Measurements from ENCODE around the gene ATG4B. TPM values are rescaled to one million over a fixed set of nuclear protein-coding genes. Genes with fewer than 3 reads are reported as not detected.

Gene ATG4B
- polyA plus RNA-seq, 1 donor: 79.8 TPM

DNA sequence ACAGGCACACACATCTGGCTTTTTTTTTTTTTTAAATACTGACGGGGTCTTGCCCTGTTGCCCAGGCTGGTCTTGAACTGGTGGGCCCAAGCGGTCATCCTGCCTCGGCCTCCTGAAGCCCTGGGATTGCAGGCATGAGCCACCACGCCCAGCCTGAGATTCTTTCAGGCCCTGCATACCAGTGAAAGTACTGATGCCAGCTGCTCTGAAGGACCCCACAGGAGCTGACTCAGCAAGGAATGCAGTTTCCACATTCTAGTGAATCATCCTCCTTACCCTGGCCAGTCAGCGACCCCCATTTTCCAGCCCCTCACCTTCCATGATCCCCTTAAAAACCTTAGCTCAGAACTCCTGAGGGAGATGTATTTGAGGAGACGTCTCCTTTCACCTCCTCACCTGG, 55.0 kb downstream of the ATG4B start:
- no peak overlapping the region for H3K4me3 ChIP-seq (ENCODE audit: low read length)
- H3K36me3 ChIP-seq (ENCODE audit: control insufficient read depth, insufficient read depth, low read length): peaks cover 35% of the 10 kb centered on the region
- no CpG with 5 or more reads among the region's 6 CpGs for WGBS (ENCODE audit: insufficient coverage, low lambda C conversion rate)
- H3K9me3 ChIP-seq (ENCODE audit: control insufficient read depth, low read depth, low read length): no peaks in the 10 kb centered on the region
- no peaks in the 10 kb centered on the region for H3K27me3 ChIP-seq (ENCODE audit: control insufficient read depth, insufficient read depth, low read length)
- H3K4me1 ChIP-seq (ENCODE audit: control insufficient read depth, insufficient read depth, low read length): peaks cover 7% of the 10 kb centered on the region
- no peak overlapping the region for H3K27ac ChIP-seq (ENCODE audit: low read length)
- no peak for DNase-seq

DNA sequence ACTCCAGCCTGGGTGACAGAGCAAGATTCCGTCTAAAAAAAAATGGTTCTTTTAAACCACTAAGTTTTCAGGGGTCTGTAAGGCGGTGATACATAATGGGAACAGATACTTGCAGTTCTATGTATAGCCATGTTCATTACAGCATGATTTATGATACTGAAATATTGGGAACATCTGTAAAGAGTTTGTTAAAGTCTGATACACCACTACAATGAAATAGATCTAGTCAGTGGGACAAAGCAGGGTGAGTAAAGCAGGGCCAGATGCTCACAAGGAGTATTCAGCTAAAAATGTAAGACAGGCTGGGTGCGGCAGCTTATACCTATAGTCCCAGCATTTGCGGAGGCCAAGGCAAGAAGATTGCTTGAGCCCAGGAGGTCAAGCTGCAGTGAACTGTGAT, 58.2 kb downstream of the ATG4B start:
- Histone ChIP-seq H3K27me3 (ENCODE audit: control insufficient read depth, insufficient read depth, low read length) (no peaks in the 10 kb centered on the region), H3K27ac (ENCODE audit: low read length) (no peak overlapping the region), H3K4me1 (ENCODE audit: control insufficient read depth, insufficient read depth, low read length) (peaks cover 3% of the 10 kb centered on the region), H3K4me3 (ENCODE audit: low read length) (no peak overlapping the region), H3K36me3 (ENCODE audit: control insufficient read depth, insufficient read depth, low read length) (peaks cover 22% of the 10 kb centered on the region), H3K9me3 (ENCODE audit: control insufficient read depth, low read depth, low read length) (no peaks in the 10 kb centered on the region)
- DNase-seq: no peak
- no CpG with 5 or more reads among the region's 4 CpGs for WGBS (ENCODE audit: insufficient coverage, low lambda C conversion rate)

DNA sequence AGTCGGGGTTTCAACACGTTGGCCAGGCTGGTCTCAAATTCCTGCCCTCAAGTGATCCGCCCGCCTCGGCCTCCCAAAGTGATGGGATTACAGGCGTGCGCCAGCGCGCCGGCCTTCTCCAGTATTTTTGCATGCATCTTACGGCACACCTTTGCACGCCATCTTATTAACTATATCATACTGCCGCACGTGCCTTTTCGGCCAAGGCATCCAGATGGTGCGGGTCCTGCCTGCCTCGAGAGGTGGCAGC, 63.6 kb downstream of the ATG4B start:
- H3K9me3 ChIP-seq (ENCODE audit: control insufficient read depth, low read depth, low read length): peaks cover 3% of the 10 kb centered on the region
- WGBS (ENCODE audit: insufficient coverage, low lambda C conversion rate): no CpG with 5 or more reads among the region's 17 CpGs
- peaks cover 13% of the 10 kb centered on the region for H3K4me1 ChIP-seq (ENCODE audit: control insufficient read depth, insufficient read depth, low read length)
- H3K27me3 ChIP-seq (ENCODE audit: control insufficient read depth, insufficient read depth, low read length): no peaks in the 10 kb centered on the region
- peak overlapping the region; percentile 71 for H3K4me3 ChIP-seq (ENCODE audit: low read length)
- H3K27ac ChIP-seq (ENCODE audit: low read length): peak overlapping the region; percentile 91
- H3K36me3 ChIP-seq (ENCODE audit: control insufficient read depth, insufficient read depth, low read length): peaks cover 9% of the 10 kb centered on the region
- DNase-seq: no peak

DNA sequence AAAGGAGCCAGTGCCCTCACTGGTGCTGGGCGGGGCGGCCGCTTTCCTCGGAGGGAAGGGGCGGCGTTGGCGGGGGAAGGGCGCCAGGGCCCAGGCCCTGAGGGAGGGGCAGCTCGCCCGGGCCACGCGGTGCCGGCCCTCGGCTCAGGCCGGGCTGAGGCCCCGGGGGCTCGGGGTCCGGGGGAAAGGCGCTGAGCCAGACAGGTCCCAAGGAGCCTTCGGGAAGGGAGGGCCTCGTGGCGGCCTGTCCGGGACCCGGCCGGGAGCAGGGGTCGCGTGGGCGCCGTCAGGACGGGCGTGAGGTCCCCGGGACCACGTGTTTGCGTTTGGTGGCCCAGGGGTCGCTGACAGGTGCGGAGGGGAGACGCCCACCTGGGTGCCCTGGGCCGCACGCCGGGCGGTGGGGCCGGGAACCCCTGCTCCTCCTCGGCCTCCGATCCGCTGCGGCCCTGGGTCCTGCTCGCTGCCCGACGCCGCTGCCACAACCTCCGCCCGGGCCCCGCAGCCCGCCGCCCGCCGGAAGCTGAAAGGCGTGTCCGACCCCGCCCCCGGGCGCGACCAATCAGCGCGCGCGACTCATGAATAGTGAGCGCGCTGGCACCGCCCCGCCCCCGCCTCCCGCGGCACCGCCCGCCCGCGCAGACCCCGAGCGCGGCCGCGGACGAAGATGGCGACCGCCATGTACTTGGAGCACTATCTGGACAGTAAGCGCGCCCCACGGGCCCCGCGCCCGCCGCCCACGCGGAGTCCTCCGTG, 64.1 kb downstream of the ATG4B start, which contains the start of gene ING5:
Gene ING5, plus strand, starts transcription at position 641 of the 756 bp plus-strand sequence. Its CDS starts 27 bp downstream, at position 668.
- peak; percentile 94 to 97 for DNase-seq
- no peaks in the 10 kb centered on the region for H3K27me3 ChIP-seq (ENCODE audit: control insufficient read depth, insufficient read depth, low read length)
- H3K4me1 ChIP-seq (ENCODE audit: control insufficient read depth, insufficient read depth, low read length): peaks cover 13% of the 10 kb centered on the region
- peaks cover 14% of the 10 kb centered on the region for H3K36me3 ChIP-seq (ENCODE audit: control insufficient read depth, insufficient read depth, low read length)
- peak within 1 kb of the TSS; percentile 73 for H3K4me3 ChIP-seq (ENCODE audit: low read length)
- WGBS (ENCODE audit: insufficient coverage, low lambda C conversion rate): no CpG with 5 or more reads among the region's 96 CpGs
- H3K27ac ChIP-seq (ENCODE audit: low read length): peak within 1 kb of the TSS; percentile 91
- peaks cover 5% of the 10 kb centered on the region for H3K9me3 ChIP-seq (ENCODE audit: control insufficient read depth, low read depth, low read length)

DNA sequence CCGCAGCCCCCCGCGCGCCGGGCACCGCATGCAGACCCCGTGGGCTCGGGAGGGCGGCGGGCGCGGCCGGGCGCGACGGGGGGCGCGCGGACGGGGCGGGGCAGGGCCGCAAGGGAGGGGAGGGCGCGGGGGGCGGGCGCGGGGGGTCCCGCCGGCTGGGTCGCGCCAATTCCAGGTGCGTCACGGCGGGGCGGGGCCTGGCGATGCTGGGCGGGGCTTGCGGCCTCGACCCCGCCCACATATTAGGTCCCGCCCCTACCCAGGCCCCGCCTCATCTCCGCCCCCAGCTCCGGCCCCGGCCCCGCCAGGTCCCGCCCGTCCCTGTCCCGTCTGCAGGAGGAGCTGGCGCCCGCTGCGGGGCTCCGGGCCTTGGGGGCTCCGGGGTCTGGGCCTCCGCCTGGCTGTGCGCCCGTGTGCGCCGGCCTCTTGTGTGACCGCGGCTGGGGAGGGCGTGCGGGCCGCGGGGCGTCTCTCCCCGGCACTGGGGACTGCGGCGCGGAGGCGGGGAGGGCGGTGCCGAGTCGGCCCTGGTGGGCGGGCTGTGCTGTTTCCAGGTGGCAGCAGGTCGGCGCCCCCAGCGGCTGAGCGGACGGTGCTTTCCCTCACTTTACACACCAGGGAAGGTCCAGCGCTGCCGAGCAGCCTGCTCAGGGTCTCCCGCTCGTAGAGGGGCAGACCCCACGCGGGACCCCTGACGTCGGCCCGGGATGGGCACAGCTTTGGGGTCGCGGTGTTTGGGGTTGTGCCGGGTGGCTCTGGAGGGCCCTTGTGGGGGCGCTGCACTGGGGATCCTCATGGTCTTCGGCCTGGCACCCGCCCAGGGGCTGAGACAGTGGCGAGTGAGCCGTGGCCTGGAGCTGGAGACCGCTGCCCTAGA, 64.9 kb downstream of the ATG4B start:
- peaks cover 17% of the 10 kb centered on the region for H3K36me3 ChIP-seq (ENCODE audit: control insufficient read depth, insufficient read depth, low read length)
- no CpG with 5 or more reads among the region's 98 CpGs for WGBS (ENCODE audit: insufficient coverage, low lambda C conversion rate)

DNA sequence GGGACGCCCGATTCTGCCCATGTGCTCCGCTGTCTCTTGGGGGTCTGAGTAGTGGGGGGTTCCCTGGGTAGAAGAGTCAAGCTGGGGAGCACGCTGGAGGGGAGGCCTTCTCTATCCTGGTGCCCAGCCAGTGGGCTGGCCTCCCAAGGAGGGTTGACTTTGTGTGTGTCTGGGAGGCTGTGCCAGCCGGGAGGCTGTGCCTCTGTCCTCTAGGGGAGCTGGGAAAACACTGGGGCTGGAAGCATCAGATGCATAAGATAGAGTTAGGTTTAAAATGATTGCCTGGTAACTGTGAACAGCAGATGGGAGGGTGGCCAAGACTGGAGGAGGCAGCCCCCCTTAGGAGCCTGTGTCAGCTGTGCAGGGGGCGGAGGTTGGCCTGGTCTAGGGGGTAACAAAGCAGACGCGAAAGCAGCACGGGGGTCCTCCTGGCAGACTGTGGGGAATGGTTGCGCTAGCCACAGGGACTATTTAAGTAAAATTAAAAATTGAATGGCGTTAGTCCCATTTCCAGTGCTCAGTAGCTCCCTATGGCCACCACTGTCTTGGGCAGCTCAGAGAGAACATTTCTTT, 65.6 kb downstream of the ATG4B start:
- H3K27me3 ChIP-seq (ENCODE audit: control insufficient read depth, insufficient read depth, low read length): no peaks in the 10 kb centered on the region
- H3K4me3 ChIP-seq (ENCODE audit: low read length): peak overlapping the region; percentile 73
- H3K9me3 ChIP-seq (ENCODE audit: control insufficient read depth, low read depth, low read length): peaks cover 9% of the 10 kb centered on the region
- peaks cover 13% of the 10 kb centered on the region for H3K4me1 ChIP-seq (ENCODE audit: control insufficient read depth, insufficient read depth, low read length)
- H3K36me3 ChIP-seq (ENCODE audit: control insufficient read depth, insufficient read depth, low read length): peaks cover 21% of the 10 kb centered on the region
- H3K27ac ChIP-seq (ENCODE audit: low read length): peak overlapping the region; percentile 40
- DNase-seq: peak in 1 of 2 donors; percentile 7
- WGBS (ENCODE audit: insufficient coverage, low lambda C conversion rate): no CpG with 5 or more reads among the region's 11 CpGs

More for the DNA sequence above, 64.9 kb downstream of the ATG4B start:
- peak overlapping the region; percentile 73 for H3K4me3 ChIP-seq (ENCODE audit: low read length)
- H3K4me1 ChIP-seq (ENCODE audit: control insufficient read depth, insufficient read depth, low read length): peaks cover 13% of the 10 kb centered on the region
- no peaks in the 10 kb centered on the region for H3K27me3 ChIP-seq (ENCODE audit: control insufficient read depth, insufficient read depth, low read length)
- peak; percentile 84 to 92 for DNase-seq
- H3K27ac ChIP-seq (ENCODE audit: low read length): peak overlapping the region; percentile 40
- peaks cover 9% of the 10 kb centered on the region for H3K9me3 ChIP-seq (ENCODE audit: control insufficient read depth, low read depth, low read length)

DNA sequence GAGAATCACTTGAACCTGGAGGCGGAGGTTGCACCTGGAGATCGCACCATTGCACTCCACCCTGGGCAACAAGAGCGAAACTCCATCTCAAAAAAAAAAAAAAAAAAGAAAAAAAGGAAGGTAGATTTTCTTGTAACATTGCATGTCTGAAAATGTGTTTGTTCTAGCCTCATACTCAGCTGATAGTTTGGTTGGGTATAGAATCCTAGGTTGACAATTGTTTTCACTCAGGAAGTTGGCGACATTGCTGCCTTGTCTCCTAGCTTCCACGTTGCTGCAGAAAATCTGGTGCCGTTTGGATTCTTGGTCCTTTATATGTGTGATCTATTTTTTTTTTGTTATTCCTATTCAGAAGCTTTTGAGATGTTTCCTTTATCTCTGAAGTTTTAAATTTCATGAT, 69.0 kb downstream of the ATG4B start:
- H3K36me3 ChIP-seq (ENCODE audit: control insufficient read depth, insufficient read depth, low read length): peaks cover 49% of the 10 kb centered on the region
- no peak overlapping the region for H3K4me3 ChIP-seq (ENCODE audit: low read length)
- peaks cover 9% of the 10 kb centered on the region for H3K9me3 ChIP-seq (ENCODE audit: control insufficient read depth, low read depth, low read length)
- peaks cover 5% of the 10 kb centered on the region for H3K4me1 ChIP-seq (ENCODE audit: control insufficient read depth, insufficient read depth, low read length)
- H3K27ac ChIP-seq (ENCODE audit: low read length): no peak overlapping the region
- DNase-seq: no peak
- WGBS (ENCODE audit: insufficient coverage, low lambda C conversion rate): 80% methylated on average over 1 of the region's 6 CpGs
- H3K27me3 ChIP-seq (ENCODE audit: control insufficient read depth, insufficient read depth, low read length): no peaks in the 10 kb centered on the region

DNA sequence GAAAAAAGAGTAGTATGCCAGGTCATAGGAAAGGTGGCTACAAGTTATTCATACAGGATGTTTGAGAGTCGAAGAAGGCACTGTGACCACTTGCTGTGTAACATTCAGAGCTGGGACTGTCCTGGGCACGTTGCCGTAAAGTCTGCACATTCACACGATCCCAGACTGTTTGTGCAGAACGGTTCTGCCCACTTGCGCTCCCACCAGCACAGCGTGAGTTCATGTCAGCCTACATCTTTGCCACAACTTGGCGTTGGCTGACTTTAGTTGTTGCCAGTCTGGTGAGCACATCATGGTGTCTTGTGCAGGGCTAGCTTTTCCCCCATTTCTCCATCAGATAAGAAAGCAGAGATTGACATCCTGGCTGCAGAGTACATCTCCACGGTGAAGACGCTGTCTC, 71.4 kb downstream of the ATG4B start:
- Histone ChIP-seq H3K27me3 (ENCODE audit: control insufficient read depth, insufficient read depth, low read length) (no peaks in the 10 kb centered on the region), H3K9me3 (ENCODE audit: control insufficient read depth, low read depth, low read length) (peaks cover 6% of the 10 kb centered on the region), H3K36me3 (ENCODE audit: control insufficient read depth, insufficient read depth, low read length) (peaks cover 66% of the 10 kb centered on the region), H3K4me3 (ENCODE audit: low read length) (no peak overlapping the region), H3K4me1 (ENCODE audit: control insufficient read depth, insufficient read depth, low read length) (no peaks in the 10 kb centered on the region), H3K27ac (ENCODE audit: low read length) (no peak overlapping the region)
- no CpG with 5 or more reads among the region's 10 CpGs for WGBS (ENCODE audit: insufficient coverage, low lambda C conversion rate)
- DNase-seq: no peak

DNA sequence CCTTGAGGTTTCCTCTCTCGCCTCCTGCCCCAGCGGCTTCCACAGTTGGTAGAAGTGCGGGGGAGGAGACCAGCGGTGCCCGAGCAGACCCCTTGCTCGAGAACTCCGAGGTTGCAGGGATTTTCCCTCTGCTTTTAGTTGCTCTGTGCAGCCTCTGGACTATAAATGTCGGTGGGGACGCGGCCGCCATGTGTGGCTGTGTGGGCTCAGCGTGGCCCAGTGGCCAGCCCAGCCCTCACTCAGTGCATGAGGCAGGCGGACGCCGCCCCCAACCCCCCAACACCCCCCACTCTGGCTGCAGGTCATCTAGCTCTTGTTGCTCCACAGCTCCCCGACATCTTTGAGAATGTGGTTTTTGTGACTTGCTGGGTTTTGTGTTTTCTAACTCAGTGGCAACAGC, 81.6 kb downstream of the ATG4B start:
- H3K27ac ChIP-seq (ENCODE audit: low read length): no peak overlapping the region
- peaks cover 70% of the 10 kb centered on the region for H3K36me3 ChIP-seq (ENCODE audit: control insufficient read depth, insufficient read depth, low read length)
- H3K9me3 ChIP-seq (ENCODE audit: control insufficient read depth, low read depth, low read length): peaks cover 41% of the 10 kb centered on the region
- H3K4me1 ChIP-seq (ENCODE audit: control insufficient read depth, insufficient read depth, low read length): no peaks in the 10 kb centered on the region
- no peak for DNase-seq
- no peak overlapping the region for H3K4me3 ChIP-seq (ENCODE audit: low read length)
- H3K27me3 ChIP-seq (ENCODE audit: control insufficient read depth, insufficient read depth, low read length): no peaks in the 10 kb centered on the region
- no CpG with 5 or more reads among the region's 16 CpGs for WGBS (ENCODE audit: insufficient coverage, low lambda C conversion rate)

DNA sequence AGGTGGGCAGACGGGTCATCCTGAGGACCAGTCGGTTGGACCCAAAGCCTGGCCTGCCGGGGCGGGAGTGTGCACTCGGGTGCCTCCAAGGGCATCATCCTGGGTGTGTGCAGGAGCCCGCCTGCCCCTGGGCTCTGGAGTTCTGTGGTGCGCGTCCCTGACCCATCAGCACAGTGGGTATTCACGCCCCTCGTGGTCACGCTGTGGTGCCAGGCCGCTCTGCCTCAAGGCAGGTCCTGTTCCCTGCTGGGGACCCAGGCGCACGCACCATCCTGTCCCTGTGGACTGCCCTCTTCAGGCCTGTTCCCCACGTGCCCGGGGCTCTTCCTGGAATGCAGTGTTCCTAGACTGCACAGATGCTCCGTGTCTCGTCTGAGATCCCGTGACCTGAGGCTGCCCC, 82.6 kb downstream of the ATG4B start:
- H3K27ac ChIP-seq (ENCODE audit: low read length): no peak overlapping the region
- peaks cover 75% of the 10 kb centered on the region for H3K36me3 ChIP-seq (ENCODE audit: control insufficient read depth, insufficient read depth, low read length)
- no peaks in the 10 kb centered on the region for H3K27me3 ChIP-seq (ENCODE audit: control insufficient read depth, insufficient read depth, low read length)
- no peaks in the 10 kb centered on the region for H3K4me1 ChIP-seq (ENCODE audit: control insufficient read depth, insufficient read depth, low read length)
- WGBS (ENCODE audit: insufficient coverage, low lambda C conversion rate): no CpG with 5 or more reads among the region's 19 CpGs
- no peak overlapping the region for H3K4me3 ChIP-seq (ENCODE audit: low read length)
- peaks cover 50% of the 10 kb centered on the region for H3K9me3 ChIP-seq (ENCODE audit: control insufficient read depth, low read depth, low read length)
- no peak for DNase-seq
